22Rv1 (cell line): ENCODE results near the gene FKRP.
A peak's percentile ranks its signal among the peaks of the same experiment; 100 is the strongest.

Experiments
- H3K27ac ChIP-seq: fragments of 450-650 bp; 2 replicates; pipeline ENCODE4 v1.5.1; 2017
- ZFX ChIP-seq: fragments of 450-650 bp; IDR thresholded peaks from 2 replicates; pipeline ENCODE4 v1.6.1; 2017; ENCODE audit warnings: antibody characterized with exemption, borderline replicate concordance
- TF ChIP-seq, protein P1 (sequence below): fragments of 450-650 bp; IDR thresholded peaks from 2 replicates; pipeline ENCODE4 v1.5.1; 2017; ENCODE audit warnings: mild to moderate bottlenecking

FKRP gene

DNA sequence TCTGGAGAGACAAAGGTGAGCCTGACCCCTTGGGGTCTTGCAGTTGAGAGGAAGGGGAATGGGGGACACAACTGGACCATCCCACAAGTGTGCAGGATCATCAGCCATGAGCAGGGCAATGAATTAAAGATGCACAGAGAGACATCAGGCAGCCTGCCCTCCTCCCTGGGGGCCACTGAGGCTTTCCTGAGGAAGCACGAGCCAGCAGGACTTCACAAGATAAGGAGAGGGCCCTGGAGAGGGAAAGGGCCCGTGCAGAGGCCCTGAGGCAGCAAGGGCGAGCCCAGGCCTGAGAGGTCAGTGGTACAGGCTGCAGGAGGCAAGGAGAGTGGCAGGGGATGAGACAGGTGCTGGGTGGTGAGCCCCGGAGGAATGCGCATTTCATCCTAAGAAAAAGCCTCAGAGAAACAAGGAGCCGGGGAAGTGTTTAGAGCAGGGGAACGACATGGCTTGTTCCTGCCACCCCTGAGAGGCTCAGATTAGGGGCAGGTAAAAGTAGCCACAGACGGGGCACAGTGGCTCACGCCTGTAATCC lies 19.9 kb upstream of the FKRP start:
- H3K27ac ChIP-seq = no peak overlapping the region
- TF ChIP-seq, protein P1, sequence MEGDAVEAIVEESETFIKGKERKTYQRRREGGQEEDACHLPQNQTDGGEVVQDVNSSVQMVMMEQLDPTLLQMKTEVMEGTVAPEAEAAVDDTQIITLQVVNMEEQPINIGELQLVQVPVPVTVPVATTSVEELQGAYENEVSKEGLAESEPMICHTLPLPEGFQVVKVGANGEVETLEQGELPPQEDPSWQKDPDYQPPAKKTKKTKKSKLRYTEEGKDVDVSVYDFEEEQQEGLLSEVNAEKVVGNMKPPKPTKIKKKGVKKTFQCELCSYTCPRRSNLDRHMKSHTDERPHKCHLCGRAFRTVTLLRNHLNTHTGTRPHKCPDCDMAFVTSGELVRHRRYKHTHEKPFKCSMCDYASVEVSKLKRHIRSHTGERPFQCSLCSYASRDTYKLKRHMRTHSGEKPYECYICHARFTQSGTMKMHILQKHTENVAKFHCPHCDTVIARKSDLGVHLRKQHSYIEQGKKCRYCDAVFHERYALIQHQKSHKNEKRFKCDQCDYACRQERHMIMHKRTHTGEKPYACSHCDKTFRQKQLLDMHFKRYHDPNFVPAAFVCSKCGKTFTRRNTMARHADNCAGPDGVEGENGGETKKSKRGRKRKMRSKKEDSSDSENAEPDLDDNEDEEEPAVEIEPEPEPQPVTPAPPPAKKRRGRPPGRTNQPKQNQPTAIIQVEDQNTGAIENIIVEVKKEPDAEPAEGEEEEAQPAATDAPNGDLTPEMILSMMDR = no peak
- no peak for TF ChIP-seq ZFX

DNA sequence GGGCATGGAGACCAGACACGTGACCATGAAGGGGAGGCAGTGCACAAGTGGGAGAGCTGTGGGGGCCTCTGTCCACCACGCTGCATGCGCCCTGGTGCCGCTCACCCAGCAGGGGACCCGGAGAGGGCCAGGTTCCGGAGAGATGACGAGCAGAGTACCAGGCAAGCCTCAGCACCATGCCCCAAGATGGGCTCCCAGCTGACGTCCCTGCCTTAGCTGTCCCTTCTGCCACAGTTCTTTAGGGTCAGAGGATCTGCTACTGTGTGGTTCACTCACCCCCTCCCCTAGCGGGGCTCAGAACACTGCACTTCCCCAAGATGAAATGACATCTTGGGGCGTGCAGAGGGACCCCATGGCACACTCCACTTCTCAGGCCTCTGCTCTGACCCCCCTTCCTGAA lies 19.3 kb upstream of the FKRP start:
- H3K27ac ChIP-seq = no peak overlapping the region
- TF ChIP-seq ZFX = no peak
- TF ChIP-seq, protein P1 = no peak

- TF ChIP-seq, protein P1 = no peak
- TF ChIP-seq ZFX = no peak
- H3K27ac ChIP-seq = no peak overlapping the region
Observed at GRCh38 chr19:46726971-46727501, 18.8 kb upstream of the FKRP start.

GRCh38 chr19:46727757-46728156 lies 18.1 kb upstream of the FKRP start:
- no peak overlapping the region for H3K27ac ChIP-seq
- TF ChIP-seq, protein P1 = no peak
- no peak for TF ChIP-seq ZFX

GRCh38 chr19:46728208-46728607 lies 17.6 kb upstream of the FKRP start:
- no peak overlapping the region for H3K27ac ChIP-seq
- TF ChIP-seq ZFX = no peak
- TF ChIP-seq, protein P1 = no peak

GRCh38 chr19:46728693-46729339 lies 17.0 kb upstream of the FKRP start:
- H3K27ac ChIP-seq = no peak overlapping the region
- TF ChIP-seq, protein P1 = peak; percentile 98
- TF ChIP-seq ZFX = no peak

GRCh38 chr19:46729696-46730095 lies 16.2 kb upstream of the FKRP start:
- TF ChIP-seq, protein P1 = no peak
- TF ChIP-seq ZFX = no peak
- no peak overlapping the region for H3K27ac ChIP-seq
